Right atrium auricular region (tissue), 2 donors: Measurements from ENCODE around the gene TRAPPC10. TPM values are rescaled to one million over a fixed set of nuclear protein-coding genes. Genes with fewer than 3 reads are reported as not detected.
A peak's percentile ranks its signal among the peaks of the same experiment; 100 is the strongest.

Experiments
- DNase-seq: peaks from one replicate; pipeline ENCODE4 v3.0.0-alpha.2; 2019; ENCODE audit warnings: low spot score
- H3K27ac ChIP-seq, 2 donors: fragments of 200-600 bp; sonication (generic); 1 replicate in 1 of 2; 2 replicates in 1 of 2; pipeline ENCODE4 v1.5.1; 2016 to 2019
- H3K27me3 ChIP-seq, 2 donors: fragments of 200-600 bp; sonication (generic); one replicate each; pipeline versions ENCODE4 v1.5.1 to v1.6.0; 2017 to 2019
- H3K36me3 ChIP-seq: fragments of 200-600 bp; sonication (generic); one replicate; pipeline ENCODE4 v1.5.1; 2016
- H3K4me1 ChIP-seq, 2 donors: fragments of 200-600 bp; sonication (generic); one replicate each; pipeline versions ENCODE4 v1.5.1 to v1.6.0; 2017 to 2019
- H3K4me3 ChIP-seq, 2 donors: fragments of 200-600 bp; sonication (generic); 1 replicate in 1 of 2; 2 replicates in 1 of 2; pipeline ENCODE4 v1.5.1; 2017 to 2019; ENCODE audit warnings: mild to moderate bottlenecking in 1 of 2, moderate library complexity in 1 of 2
- H3K9me3 ChIP-seq, 2 donors: fragments of 200-600 bp; sonication (generic); one replicate each; pipeline ENCODE4 v1.5.1; 2019
- total RNA-seq, 2 donors: library from RNA; depleted of rRNA; stranded (reverse); fragments of >200 nt; gene quantifications; one replicate each; pipeline ENCODE4 v1.1.0, GENCODE V29; 2016
- TF ChIP-seq, protein P1 (sequence below), 2 donors: fragments of 200-600 bp; sonication (generic); IDR thresholded peaks; one replicate each; pipeline ENCODE4 v1.5.1; 2019; ENCODE audit warnings: antibody characterized with exemption in 2 of 2

TRAPPC10 gene
- total RNA-seq, 2 donors from 2014 or later = 18.2 to 19.7 TPM

DNA sequence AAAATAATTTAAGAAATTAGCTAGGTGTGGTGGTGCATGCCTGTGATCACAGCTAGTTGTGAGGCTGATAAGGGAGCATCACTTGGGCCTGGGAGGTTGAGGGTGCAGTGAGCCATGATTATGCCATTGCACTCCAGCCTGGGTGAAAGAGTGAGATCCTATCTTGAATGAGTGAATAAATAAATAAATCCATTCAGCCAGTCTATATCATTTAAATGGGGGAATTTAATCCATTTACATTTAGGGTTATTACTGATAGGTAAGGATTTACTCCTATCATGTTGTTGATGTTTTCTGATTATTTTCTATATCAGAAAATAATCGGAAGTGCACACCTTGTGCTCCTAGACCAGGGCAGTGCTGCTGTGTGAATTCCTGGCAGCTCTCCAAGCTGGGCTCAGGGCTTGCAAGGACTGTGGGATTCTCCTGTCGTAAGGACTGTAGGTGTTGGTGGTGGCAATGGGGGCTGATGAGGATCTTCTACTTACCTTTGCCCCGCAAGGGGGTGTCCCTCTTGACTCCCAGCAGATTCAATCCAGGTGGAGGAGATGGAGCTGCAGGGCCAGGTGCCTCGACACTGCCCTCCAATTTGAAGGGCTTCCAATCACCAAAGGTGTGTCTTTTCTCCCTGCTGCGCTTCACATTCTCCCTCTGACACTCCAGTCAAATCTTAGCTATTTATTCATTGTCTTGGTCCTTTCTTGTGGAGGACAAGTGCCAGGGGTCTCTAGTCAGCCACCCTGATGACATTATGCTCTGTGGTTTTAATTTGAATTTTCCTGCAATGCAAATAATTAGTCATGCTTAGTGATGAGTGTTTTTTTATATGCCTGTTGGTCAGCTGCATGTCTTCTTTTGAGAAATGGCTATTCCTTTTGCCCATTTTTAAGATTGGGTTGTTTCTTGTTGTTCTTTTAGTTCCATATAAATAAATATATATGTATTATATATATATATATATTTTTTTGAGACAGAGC lies 14.1 kb upstream of the TRAPPC10 start:
- H3K27me3 ChIP-seq = no peaks in the 10 kb centered on the region
- H3K27ac ChIP-seq = no peak overlapping the region
- H3K4me1 ChIP-seq = no peaks in the 10 kb centered on the region
- H3K4me3 ChIP-seq = no peak overlapping the region
- H3K36me3 ChIP-seq = no peaks in the 10 kb centered on the region
- no peak for DNase-seq
- TF ChIP-seq, protein P1, sequence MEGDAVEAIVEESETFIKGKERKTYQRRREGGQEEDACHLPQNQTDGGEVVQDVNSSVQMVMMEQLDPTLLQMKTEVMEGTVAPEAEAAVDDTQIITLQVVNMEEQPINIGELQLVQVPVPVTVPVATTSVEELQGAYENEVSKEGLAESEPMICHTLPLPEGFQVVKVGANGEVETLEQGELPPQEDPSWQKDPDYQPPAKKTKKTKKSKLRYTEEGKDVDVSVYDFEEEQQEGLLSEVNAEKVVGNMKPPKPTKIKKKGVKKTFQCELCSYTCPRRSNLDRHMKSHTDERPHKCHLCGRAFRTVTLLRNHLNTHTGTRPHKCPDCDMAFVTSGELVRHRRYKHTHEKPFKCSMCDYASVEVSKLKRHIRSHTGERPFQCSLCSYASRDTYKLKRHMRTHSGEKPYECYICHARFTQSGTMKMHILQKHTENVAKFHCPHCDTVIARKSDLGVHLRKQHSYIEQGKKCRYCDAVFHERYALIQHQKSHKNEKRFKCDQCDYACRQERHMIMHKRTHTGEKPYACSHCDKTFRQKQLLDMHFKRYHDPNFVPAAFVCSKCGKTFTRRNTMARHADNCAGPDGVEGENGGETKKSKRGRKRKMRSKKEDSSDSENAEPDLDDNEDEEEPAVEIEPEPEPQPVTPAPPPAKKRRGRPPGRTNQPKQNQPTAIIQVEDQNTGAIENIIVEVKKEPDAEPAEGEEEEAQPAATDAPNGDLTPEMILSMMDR (IDR thresholded peaks at IDR 0.05) = no peak
- no peaks in the 10 kb centered on the region for H3K9me3 ChIP-seq

DNA sequence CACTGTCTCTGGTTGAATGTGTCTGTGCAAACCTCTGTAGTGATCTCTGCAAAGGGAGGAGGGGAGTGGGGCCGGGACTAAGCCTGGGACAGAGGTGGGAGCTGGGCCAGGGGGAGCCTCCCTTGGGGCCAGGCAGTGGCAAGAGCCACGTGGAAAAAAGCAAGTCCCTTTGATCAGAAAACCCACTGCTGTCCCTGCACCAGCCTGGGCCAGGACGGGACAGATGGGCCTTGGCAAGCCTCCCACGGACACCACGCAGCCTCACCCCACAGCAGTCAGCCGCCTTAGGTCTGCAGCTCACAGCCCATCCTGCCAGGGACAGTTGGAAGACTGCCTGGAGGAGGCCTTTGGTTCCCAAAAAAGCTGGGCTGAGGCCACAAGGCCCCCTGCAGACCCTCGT lies 11.7 kb upstream of the TRAPPC10 start:
- TF ChIP-seq, protein P1 (IDR thresholded peaks at IDR 0.05) = no peak

DNA sequence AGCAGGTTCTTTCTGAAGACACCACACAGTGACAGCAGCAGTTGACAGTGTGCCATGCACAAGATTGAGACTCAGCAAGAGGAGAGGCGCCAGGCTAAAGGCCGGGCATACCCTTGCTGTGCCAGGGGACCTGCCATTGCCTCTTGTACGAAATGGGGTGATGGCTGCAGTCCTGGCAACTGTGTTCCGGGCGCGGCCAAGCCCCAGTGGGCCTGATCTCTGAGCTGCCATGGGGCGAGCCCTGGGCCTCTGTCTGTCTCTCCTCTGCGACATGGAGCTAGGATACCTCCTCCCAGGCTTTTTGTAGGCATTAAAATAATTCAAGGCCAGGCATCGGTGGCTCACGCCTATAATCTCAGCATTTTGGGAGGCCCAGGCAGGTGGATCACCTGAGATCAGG lies 9.6 kb upstream of the TRAPPC10 start:
- H3K27ac ChIP-seq = no peak overlapping the region
- no peak for DNase-seq
- H3K4me3 ChIP-seq = no peak overlapping the region
- no peaks in the 10 kb centered on the region for H3K27me3 ChIP-seq
- TF ChIP-seq, protein P1 (IDR thresholded peaks at IDR 0.05) = no peak
- no peaks in the 10 kb centered on the region for H3K36me3 ChIP-seq
- peaks cover 0 to 6% of the 10 kb centered on the region in 2 donors for H3K4me1 ChIP-seq
- no peaks in the 10 kb centered on the region for H3K9me3 ChIP-seq

More for the DNA sequence above, 11.7 kb upstream of the TRAPPC10 start:
- H3K9me3 ChIP-seq = no peaks in the 10 kb centered on the region
- DNase-seq = no peak
- no peaks in the 10 kb centered on the region for H3K4me1 ChIP-seq
- no peaks in the 10 kb centered on the region for H3K36me3 ChIP-seq
- no peak overlapping the region for H3K27ac ChIP-seq
- H3K27me3 ChIP-seq = no peaks in the 10 kb centered on the region
- H3K4me3 ChIP-seq = no peak overlapping the region

DNA sequence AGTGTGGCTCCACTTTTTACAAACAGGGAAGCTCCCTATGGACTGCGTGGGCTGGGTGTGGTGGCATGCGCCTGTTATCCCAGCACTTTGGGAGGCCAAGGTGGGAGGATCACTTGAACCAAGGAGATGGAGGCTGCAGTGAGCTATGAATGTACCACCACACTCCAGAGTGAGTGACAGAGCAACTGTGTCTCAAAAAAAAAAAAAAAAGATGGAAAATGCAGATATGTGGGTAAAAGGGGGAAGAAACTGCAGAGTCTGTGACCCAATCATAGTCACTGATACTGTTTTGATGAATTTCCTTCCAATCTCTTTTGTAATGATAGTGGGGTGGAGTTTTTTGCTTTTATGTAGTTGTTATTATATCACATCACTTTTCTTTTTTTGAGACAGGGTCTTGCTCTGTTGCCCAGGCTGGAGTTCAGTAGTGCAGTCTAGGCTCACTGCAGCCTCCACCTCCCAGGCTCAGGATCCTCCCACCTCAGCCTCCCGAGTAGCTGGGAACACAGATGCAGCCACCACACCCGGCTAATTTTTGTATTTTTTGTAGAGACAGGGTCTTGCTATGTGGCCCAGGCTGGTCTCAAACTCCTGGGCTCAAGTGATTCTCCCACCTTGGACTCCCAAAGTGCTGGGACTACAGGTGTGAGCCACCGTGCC lies 8.7 kb upstream of the TRAPPC10 start:
- Histone ChIP-seq H3K27ac (no peak overlapping the region), H3K9me3 (no peaks in the 10 kb centered on the region), H3K4me1 (peaks cover 0 to 6% of the 10 kb centered on the region in 2 donors), H3K27me3 (no peaks in the 10 kb centered on the region), H3K36me3 (no peaks in the 10 kb centered on the region), H3K4me3 (no peak overlapping the region)
- TF ChIP-seq, protein P1 (IDR thresholded peaks at IDR 0.05) = no peak
- no peak for DNase-seq

DNA sequence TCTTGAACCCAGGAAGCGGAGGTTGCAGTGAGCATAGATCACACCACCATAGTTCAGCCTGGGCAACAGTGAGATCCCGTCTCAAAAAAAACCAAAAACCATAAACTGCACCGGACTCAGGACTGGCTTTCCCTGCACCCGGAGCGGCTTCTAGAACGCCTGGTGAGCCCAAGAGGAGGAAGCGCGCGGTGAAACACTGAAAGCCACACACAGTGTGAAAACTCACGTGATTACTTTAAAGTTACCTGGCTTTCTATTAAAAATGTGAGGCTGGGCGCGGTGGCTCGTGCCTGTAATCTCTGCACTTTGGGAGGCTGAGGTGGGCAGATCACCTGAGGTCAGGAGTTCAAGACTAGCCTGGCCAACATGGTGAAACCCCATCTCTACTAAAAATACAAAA lies 7.0 kb upstream of the TRAPPC10 start:
- DNase-seq = no peak
- no peaks in the 10 kb centered on the region for H3K9me3 ChIP-seq
- H3K27me3 ChIP-seq = no peaks in the 10 kb centered on the region
- H3K4me1 ChIP-seq = peaks cover 0 to 6% of the 10 kb centered on the region in 2 donors
- peak overlapping the region; percentile 72 to 81 for H3K27ac ChIP-seq
- H3K4me3 ChIP-seq = no peak overlapping the region
- TF ChIP-seq, protein P1 (IDR thresholded peaks at IDR 0.05) = no peak
- no peaks in the 10 kb centered on the region for H3K36me3 ChIP-seq
